HG03135 (cell line): ENCODE measurements around the gene GAR1.
"Not testable (repeated sequence)": the region's sequence is repeated elsewhere in the genome, so short reads cannot be mapped to it uniquely, and the experiment has no call there.

Source experiments
- ATAC-seq: cut with Tn5 transposase; IDR thresholded peaks from one replicate; pipeline ENCODE4 v1.9.1; 2021; ENCODE audit warnings: mild to moderate bottlenecking, moderate library complexity; ENCODE audit not compliant: unreplicated experiment

Gene GAR1

DNA sequence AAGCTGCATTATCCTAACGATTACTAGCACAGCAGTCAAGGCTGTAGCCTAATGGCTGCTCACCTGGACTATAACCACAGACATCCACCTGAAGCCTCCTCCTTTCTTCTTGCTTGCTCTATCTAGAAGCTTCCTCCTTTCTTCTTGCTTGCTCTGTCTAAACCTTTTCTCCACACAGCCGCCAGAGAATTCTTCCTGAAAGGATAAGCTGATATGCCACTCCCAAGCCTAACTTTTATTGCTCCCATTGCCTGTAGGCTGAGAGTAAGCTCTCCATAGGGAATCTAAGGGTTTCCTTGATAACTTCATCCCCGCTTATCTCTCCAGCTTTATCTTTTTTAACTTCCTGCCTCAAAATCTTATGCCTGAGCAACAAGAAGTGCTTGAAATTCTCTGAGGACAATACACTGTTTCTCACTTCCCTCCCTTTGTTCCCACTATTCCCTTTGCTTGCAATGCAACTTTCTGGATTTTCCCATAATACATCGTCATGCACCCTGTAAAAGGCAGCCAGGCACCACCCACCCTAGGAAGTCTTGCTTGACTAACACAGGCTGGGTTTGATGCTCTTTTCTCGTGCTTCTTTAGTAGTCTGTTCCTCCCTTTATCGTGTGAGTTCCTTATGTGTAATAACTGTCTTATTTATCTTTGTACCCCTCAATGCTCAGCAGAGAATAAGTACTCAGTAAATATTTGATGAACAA, 31.0 kb downstream of the GAR1 start:
- no peak for ATAC-seq

DNA sequence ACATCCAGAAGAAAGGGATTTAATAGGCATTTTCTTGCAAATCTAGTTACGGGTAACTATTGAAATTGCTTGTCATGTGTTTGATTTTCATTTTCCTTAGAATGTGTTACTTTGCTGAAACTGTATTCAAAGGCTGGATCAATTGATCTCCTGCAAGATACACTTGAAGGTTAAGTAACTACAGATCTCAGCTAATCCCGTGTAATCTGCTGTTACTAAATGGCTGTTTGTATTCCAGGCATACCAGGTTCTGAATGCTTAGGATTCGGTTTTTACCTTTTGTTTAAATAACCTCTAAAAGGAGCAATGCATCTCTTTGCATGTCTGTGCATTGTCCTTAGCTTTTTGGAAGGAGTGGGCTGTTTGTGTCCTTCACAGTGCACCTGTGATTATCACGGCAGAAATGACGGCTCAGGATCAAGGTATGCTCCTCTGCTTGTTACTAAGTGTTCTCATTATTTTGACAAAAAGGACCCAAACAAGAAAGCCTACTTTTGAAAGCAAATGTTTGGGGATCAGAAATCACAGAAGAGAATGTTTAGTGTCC, 32.4 kb downstream of the GAR1 start, which contains the start of gene LRIT3:
Gene LRIT3 (plus strand): TSS at position 212 of the 547 bp plus-strand sequence. CDS start 95 bp downstream, at position 307.
- ATAC-seq = no peak

DNA sequence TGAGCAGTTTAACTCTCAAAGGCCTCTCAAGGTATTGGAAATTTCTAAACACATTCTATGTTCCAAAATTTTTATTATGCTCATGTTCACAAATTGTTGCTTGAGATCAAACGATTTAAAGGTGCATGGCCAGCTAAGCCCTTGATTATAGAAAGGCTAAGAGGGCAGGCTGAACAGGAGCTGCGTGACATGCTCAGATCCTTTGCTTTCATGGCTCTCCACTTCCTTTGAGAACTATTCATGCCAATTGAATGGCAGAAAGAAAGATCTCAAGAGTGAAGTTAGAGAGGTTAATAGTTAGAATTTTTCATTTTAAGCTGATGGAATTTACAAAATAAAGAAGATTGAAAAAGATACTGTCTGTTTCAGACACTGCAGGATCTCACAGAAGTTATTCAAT, 32.9 kb downstream of the GAR1 start:
- no peak for ATAC-seq

DNA sequence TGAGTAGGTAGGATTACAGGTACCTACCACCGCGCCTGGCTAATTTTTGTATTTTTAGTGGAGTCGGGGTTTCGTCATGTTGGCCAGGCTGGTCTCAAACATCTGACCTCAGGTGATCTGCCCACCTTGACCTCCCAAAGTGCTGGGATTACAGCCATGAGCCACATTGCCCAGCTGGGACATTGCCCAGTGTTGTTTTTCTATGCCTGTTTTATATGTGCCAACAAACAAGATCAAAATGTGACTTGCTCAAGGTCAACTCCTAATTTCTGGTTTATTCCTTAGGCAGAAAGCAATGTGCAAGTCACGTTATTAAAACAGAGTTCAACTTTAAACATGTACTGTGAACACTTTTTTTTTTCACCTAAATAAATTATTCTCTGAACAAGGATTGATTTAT, 35.0 kb downstream of the GAR1 start:
- no peak for ATAC-seq

DNA sequence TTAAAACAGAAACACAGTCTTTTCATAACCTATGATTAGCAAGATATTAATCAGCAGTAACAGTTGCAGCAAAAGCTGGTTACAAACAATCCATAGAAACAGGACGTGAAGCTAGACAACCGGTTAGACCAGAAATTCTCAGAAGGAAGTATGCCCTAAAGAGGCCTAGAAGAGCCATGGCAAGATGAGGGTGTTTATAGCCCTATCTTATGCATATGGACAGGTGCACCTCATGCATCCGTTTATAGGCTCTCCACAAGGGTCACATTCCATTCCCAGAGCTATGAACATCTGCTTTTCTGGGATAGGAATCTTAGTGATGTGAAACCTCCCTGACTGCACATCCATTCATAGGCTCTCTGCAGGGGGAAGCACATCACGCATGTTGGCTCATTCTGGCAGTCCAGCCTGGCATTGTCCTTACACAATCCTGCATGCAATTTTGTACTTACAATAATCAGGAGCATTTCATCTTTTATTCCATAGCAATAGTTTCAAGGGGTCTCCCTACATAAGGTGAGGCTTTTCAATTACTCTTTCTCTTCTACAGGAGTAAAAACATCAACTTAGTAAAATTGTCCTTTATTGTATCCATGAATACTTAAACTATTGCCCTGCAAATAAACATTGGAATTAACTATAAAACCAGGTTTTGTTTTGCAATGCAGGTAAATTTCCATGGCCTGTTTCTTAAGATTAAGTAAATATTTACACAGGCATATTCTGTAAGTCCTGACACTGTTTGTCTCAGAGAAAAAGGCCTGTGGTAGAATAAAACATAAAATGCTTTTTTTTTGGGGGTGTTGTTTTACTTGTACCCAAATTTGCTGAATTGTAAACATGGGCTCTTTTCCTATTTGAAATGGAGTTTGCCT, 44.1 kb downstream of the GAR1 start:
- not testable (repeated sequence) for ATAC-seq

DNA sequence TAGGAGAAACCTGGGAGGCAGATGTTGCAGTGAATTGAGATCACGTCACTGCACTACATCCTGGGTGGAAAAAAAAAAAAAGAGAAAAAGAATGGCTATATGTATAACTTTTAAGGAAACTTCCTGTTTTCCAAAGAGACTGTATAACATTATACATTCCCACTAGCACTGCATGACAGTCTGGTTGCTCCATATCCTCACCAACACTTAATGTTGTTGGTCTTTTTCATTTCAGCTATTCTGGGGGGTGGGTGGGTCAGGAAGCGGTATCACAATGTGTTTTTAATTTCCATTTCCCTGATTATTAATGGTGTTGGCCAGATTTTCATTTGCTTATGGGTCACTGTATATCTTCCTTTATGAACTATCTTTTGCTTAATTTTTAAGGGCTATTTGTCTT, 45.7 kb downstream of the GAR1 start:
- no peak for ATAC-seq

DNA sequence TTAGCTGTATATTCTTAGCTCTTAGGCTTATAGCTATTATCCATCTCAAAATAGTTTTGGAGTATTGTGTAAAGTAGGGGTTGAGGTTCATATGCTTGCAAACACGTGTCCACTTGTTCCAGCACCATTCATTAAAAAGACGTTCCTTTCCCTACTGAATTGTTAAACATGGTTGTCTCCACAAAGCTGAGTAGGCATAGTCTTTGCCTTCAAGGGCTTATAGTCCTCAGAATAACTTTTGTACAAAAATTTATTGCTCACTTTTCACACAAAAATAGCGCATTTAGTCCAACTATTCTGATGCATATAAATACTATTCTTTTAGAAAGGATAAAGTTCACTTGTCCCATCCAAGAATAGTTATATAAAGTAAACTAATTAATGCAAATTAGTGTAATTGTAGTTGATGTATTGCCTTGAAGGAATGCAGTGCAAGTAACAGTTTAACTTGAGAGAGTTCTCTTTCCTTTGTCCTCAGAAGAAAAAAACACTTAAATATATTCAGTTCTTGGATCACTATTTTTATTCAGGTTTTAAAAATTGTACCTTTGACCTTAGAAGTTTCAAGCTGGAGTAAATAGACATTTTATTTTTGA, 46.5 kb downstream of the GAR1 start:
- no peak for ATAC-seq

DNA sequence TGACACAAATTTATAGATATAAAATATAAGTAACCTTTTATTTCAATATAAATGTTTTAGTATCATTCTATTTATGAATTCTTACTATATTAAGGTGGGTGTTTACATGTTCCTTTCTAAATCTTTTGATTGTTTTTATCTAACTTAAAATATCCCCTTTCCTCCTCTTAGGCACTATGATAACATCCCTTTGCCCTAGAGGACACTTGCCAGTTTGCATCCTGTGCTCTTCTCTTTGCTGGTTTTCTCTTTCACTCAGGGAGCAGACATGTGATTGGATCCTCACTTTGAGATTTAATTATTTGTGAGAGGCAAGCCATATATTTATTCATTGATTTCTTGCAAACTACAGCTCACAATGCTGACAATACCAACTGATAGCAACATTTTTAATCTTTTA, 48.6 kb downstream of the GAR1 start:
- ATAC-seq = no peak

DNA sequence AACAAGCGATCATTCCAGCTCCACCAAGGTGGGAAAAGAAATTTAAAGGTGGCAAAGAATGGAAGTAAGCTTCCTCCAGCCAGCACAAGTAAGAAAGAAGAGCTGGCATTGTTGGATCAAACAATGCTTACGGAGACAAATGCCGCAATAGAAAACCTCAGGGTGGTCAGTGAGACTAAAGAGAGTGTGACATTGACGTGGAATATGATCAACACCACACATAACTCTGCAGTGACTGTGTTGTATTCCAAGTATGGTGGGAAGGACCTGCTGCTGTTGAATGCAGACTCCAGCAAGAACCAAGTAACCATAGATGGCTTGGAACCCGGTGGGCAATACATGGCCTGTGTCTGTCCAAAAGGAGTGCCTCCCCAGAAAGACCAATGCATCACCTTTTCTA, 54.5 kb downstream of the GAR1 start:
- ATAC-seq = no peak

DNA sequence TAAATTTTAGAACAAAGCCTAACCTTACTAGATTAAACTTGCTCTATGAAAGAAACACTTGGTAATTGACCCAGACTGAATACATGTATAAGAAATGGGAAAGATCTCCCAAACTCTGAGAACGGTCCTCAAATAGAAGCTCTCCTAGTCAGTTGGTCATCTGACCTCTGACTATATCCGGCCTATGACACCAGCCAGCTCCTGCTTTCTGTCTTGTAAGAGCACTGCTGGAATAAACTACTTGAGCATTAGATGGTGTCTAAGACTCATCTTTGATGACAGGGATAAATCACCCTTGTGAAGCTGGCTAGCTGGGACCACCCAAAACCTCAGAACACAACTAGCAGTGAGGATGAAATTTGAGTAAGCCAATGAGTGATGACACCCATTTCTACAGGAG, 56.5 kb downstream of the GAR1 start:
- no peak for ATAC-seq

DNA sequence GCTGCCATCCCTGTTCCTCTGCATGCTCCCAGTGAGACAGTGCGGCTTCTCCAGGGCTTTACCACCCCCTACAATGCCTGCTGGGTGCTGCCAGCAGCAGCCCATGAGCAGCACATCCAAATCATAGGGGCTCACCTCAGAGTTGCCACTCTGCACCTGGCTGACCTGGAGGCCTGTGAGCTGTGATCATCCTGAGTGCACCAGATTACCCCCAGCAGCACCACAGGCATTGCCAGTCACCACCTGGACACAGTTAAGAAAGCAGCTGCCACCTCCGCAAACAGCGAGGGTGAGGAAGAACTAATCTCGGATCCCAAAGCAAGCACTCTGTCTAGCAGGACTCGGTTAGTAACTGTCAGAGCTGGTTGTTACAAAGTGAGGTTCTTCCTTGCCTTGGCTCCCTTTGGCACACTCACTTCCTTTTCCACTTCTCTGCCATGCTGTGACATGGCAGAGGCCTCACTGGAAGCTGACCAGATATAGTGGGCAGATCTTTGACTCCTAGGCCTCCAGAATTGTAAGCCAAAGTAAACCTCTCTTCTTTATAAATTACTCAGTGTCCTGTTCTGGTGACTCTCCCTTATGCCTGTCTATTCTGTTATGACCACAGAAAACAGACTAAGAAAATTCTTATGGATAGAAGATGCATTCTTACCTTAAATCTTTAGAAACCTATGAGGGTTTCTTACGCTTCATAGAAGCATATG, 57.5 kb downstream of the GAR1 start:
- ATAC-seq = no peak

DNA sequence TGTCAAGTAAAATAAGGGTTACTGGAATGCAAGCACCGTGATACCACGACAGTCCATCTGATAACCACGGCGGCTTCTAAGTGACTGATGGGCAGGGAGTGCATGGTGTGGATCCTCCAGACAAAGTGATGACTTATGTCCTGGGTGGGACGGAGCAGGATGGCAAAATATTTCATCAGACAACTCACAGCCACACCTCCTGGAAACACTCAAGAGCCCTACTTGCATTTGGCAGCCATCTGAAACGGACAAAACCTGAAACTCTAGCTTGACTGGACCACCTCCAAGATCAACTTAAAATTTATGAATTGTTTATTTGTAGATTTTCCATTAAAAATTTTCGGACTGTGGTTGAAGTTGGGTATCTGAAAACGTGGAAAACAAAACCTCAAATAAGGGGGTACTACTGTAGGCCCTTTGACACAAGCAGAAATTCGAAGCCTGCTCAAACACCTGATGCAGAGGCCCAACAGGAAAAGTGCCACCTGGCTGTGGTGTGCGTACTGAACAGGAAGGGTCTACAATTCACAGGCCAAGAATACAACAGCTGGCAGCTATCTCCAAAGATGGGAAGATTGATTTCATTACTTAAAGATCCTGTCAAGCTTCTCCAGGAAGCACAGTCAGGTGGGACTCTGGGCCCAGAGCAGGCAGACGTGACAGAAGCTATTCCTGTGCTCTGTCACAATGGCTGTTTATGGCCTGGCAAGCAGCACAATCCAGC, 58.4 kb downstream of the GAR1 start:
- ATAC-seq = no peak
